ENCODE results near the gene TMBIM1. TPM values are rescaled to one million over a fixed set of nuclear protein-coding genes. Genes with fewer than 3 reads are reported as not detected.
"Not testable (repeated sequence)": the region's sequence is repeated elsewhere in the genome, so short reads cannot be mapped to it uniquely, and the experiment has no call there.

The TMBIM1 gene
- total RNA-seq, 1 donor from 2014 or later: 9.4 TPM

- DNase-seq (ENCODE audit: low spot score in 2 of 2) (no peak), FAIRE-seq (no peak)
Observed at GRCh38 chr2:218274586-218274985, 17.7 kb downstream of the TMBIM1 start.

- no peak for FAIRE-seq
- no peak for DNase-seq (ENCODE audit: low spot score in 2 of 2)
Observed at GRCh38 chr2:218273908-218274249, 18.4 kb downstream of the TMBIM1 start.

- not testable (repeated sequence) for FAIRE-seq
Observed at GRCh38 chr2:218273214-218273907, 18.9 kb downstream of the TMBIM1 start.

GRCh38 chr2:218272531-218273212 is 19.6 kb downstream of the TMBIM1 start:
- DNase-seq (ENCODE audit: low spot score in 2 of 2) (peak in 1 of 2 donors; percentile 72), FAIRE-seq (no peak)

More at GRCh38 chr2:218273214-218273907, 18.9 kb downstream of the TMBIM1 start:
- not testable (repeated sequence) for DNase-seq (ENCODE audit: low spot score in 2 of 2)

GRCh38 chr2:218271865-218272530 is 20.3 kb downstream of the TMBIM1 start:
- FAIRE-seq: no peak

GRCh38 chr2:218271487-218271797 is 20.9 kb downstream of the TMBIM1 start:
- no peak for DNase-seq (ENCODE audit: low spot score in 2 of 2)

More at GRCh38 chr2:218271865-218272530, 20.3 kb downstream of the TMBIM1 start:
- no peak for DNase-seq (ENCODE audit: low spot score in 2 of 2)

GRCh38 chr2:218270721-218271486 is 21.4 kb downstream of the TMBIM1 start:
- DNase-seq (ENCODE audit: low spot score in 2 of 2) (no peak), FAIRE-seq (no peak)

More at GRCh38 chr2:218271487-218271797, 20.9 kb downstream of the TMBIM1 start:
- no peak for FAIRE-seq

- peak; percentile 98 for FAIRE-seq
- DNase-seq (ENCODE audit: low spot score in 2 of 2): peak; percentile 95 to 99
Observed at GRCh38 chr2:218269900-218270720, 22.2 kb downstream of the TMBIM1 start, which contains the start of the genes AAMP and PNKD. AAMP (minus strand) TSS chr2:218270137; CDS start chr2:218270086, 51 bp downstream. PNKD (plus strand) TSS chr2:218270519; CDS start chr2:218270536, 17 bp downstream.

- FAIRE-seq: no peak
- no peak for DNase-seq (ENCODE audit: low spot score in 2 of 2)
Observed at GRCh38 chr2:218267259-218267658, 25.0 kb downstream of the TMBIM1 start.

- DNase-seq (ENCODE audit: low spot score in 2 of 2): no peak
- FAIRE-seq: no peak
Observed at GRCh38 chr2:218266316-218266979, 25.9 kb downstream of the TMBIM1 start.

GRCh38 chr2:218265626-218266025 is 26.7 kb downstream of the TMBIM1 start:
- DNase-seq (ENCODE audit: low spot score in 2 of 2) (no peak), FAIRE-seq (no peak)

- no peak for FAIRE-seq
Observed at GRCh38 chr2:218264773-218265561, 27.3 kb downstream of the TMBIM1 start.

GRCh38 chr2:218263817-218264641 is 28.3 kb downstream of the TMBIM1 start:
- no peak for FAIRE-seq

More at GRCh38 chr2:218264773-218265561, 27.3 kb downstream of the TMBIM1 start:
- no peak for DNase-seq (ENCODE audit: low spot score in 2 of 2)

GRCh38 chr2:218262631-218263586 is 29.4 kb downstream of the TMBIM1 start:
- no peak for FAIRE-seq
- no peak for DNase-seq (ENCODE audit: low spot score in 2 of 2)

More at GRCh38 chr2:218263817-218264641, 28.3 kb downstream of the TMBIM1 start:
- no peak for DNase-seq (ENCODE audit: low spot score in 2 of 2)

- FAIRE-seq (no peak), DNase-seq (ENCODE audit: low spot score in 2 of 2) (no peak)
Observed at GRCh38 chr2:218262237-218262600, 30.1 kb downstream of the TMBIM1 start.
